Esophagus muscularis mucosa (tissue), 4 donors: ENCODE data around the gene OMG.

Experiments
- EP300 ChIP-seq: sonication (generic); formaldehyde crosslinking; IDR thresholded peaks from one replicate; pipeline ENCODE4 v1.6.1; 2017; ENCODE audit warnings: antibody characterized with exemption
- POLR2A ChIP-seq: fragments of 450-650 bp; IDR thresholded peaks from one replicate; pipeline ENCODE4 v1.6.1; 2017; ENCODE audit warnings: antibody characterized with exemption, moderate library complexity, mild to moderate bottlenecking, low read depth
- TF ChIP-seq, protein P1 (sequence below), 3 experiments: fragments of 200-600 bp in 2 of 3; fragments of 450-650 bp in 1 of 3; sonication (generic) in 2 of 3; IDR thresholded peaks; one replicate each; pipeline ENCODE4 v1.5.1; 2017 to 2019; ENCODE audit warnings: antibody characterized with exemption in 3 of 3, mild to moderate bottlenecking in 2 of 3, moderate library complexity in 1 of 3

- TF ChIP-seq, protein P1, sequence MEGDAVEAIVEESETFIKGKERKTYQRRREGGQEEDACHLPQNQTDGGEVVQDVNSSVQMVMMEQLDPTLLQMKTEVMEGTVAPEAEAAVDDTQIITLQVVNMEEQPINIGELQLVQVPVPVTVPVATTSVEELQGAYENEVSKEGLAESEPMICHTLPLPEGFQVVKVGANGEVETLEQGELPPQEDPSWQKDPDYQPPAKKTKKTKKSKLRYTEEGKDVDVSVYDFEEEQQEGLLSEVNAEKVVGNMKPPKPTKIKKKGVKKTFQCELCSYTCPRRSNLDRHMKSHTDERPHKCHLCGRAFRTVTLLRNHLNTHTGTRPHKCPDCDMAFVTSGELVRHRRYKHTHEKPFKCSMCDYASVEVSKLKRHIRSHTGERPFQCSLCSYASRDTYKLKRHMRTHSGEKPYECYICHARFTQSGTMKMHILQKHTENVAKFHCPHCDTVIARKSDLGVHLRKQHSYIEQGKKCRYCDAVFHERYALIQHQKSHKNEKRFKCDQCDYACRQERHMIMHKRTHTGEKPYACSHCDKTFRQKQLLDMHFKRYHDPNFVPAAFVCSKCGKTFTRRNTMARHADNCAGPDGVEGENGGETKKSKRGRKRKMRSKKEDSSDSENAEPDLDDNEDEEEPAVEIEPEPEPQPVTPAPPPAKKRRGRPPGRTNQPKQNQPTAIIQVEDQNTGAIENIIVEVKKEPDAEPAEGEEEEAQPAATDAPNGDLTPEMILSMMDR (IDR thresholded peaks at IDR 0.05), result no peak
- no peak for TF ChIP-seq POLR2A
- no peak for TF ChIP-seq EP300
Observed at GRCh38 chr17:31308372-31309334, 11.6 kb upstream of the OMG start.
